ENCODE results near the gene ZBTB32.

Gene ZBTB32

DNA sequence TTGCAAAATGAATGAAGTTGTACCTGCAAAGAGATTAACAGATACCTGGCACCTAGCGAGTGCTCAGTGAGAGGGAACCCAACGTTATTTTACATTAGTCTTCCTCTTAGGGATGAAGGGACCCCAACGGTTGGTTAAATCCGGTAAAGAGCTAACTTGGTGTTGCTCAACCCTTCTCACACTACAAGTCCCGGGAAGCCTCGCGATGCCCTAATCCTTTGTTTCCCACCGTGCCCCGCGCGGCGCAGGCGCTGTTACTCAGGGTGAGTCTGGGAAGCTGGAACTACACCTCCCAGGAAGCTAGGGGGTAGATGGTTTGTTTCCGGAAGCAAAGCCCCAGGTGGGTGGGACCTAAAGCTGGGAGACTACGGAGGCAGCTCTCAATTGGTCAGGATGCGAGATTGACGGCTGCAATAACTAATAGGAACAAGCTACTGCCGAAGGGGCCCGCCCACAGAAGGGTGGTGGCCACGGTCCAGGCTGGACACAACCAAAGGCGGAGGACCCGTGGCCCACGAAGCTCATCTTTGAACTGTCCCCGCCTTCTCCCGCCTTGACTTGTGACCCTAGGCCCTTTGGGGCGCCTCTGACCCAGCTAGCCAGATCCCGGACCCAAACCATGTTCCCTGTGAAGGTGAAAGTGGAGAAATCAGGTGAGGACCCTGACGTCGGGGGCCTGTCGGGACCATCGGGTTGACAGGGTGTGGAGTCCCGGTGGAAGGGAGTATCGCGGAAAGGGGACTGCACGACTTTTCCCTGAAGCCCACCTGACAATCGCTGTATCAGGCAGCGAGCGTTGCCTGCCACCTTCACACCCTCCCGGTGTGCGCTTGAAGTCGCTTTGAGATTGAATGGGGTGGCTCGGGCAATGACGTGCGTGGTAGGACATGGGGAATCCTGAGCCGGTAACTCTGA is 44.0 kb downstream of the ZBTB32 start, which contains the start of gene LIN37 (continued):
- TF ChIP-seq KLF16 (tag by site-specific recombination; IDR thresholded peaks at IDR 0.05) (no peak; the same call in none of the 2 replicates), ZNF37A (tag by site-specific recombination; IDR thresholded peaks at IDR 0.05) (no peak), ZNF530 (tag by site-specific recombination; IDR thresholded peaks at IDR 0.05; ENCODE audit: low read depth) (no peak), ZBTB21 (tag by site-specific recombination; IDR thresholded peaks at IDR 0.05) (no peak), ZNF768 (tag by site-specific recombination; IDR thresholded peaks at IDR 0.05) (no peak), ZBTB48 (tag by site-specific recombination; IDR thresholded peaks at IDR 0.05) (peak; percentile 80), ZNF596 (tag by site-specific recombination; IDR thresholded peaks at IDR 0.05) (no peak), ZNF654 (tag by site-specific recombination; IDR thresholded peaks at IDR 0.05; ENCODE audit: low read depth) (no peak), FEZF1 (tag by site-specific recombination; IDR thresholded peaks at IDR 0.05) (no peak), ZNF341 (tag by site-specific recombination; IDR thresholded peaks at IDR 0.05; ENCODE audit: low read depth) (no peak), ZNF202 (tag by site-specific recombination; IDR thresholded peaks at IDR 0.05; ENCODE audit: borderline replicate concordance) (no peak), ZNF366 (tag by site-specific recombination; conservative IDR thresholded peaks at IDR 0.05) (peak; percentile 85), RBAK (tag by site-specific recombination; IDR thresholded peaks at IDR 0.05) (no peak), ZNF140 (tag by site-specific recombination; IDR thresholded peaks at IDR 0.05) (no peak), ZNF311 (tag by site-specific recombination; IDR thresholded peaks at IDR 0.05; ENCODE audit: borderline replicate concordance) (no peak), KLF7 (tag by site-specific recombination; IDR thresholded peaks at IDR 0.05; ENCODE audit: borderline replicate concordance) (peak; percentile 84; the same call in 1 of the 2 replicates), ZNF560 (tag by site-specific recombination; IDR thresholded peaks at IDR 0.05; ENCODE audit: borderline replicate concordance) (no peak), ZNF624 (tag by site-specific recombination; IDR thresholded peaks at IDR 0.05) (no peak), ZXDB (tag by site-specific recombination; IDR thresholded peaks at IDR 0.05) (peak; percentile 94), ZNF239 (tag by site-specific recombination; IDR thresholded peaks at IDR 0.05) (peak; percentile 52; the same call in 1 of the 2 replicates), OSR2 (tag by site-specific recombination; IDR thresholded peaks at IDR 0.05) (peak; percentile 77), ZSCAN23 (tag by site-specific recombination; IDR thresholded peaks at IDR 0.05) (no peak), ZNF114 (tag by site-specific recombination; IDR thresholded peaks at IDR 0.05) (no peak), BCL11A (tag by site-specific recombination; IDR thresholded peaks at IDR 0.05; ENCODE audit: low read depth) (peak; percentile 69), ZNF664 (tag by site-specific recombination; IDR thresholded peaks at IDR 0.05) (no peak), GLIS2 (tag by site-specific recombination; IDR thresholded peaks at IDR 0.05) (peak; percentile 63), ZNF394 (tag by site-specific recombination; IDR thresholded peaks at IDR 0.05; ENCODE audit: borderline replicate concordance) (no peak)
- TF ChIP-seq, protein P1, sequence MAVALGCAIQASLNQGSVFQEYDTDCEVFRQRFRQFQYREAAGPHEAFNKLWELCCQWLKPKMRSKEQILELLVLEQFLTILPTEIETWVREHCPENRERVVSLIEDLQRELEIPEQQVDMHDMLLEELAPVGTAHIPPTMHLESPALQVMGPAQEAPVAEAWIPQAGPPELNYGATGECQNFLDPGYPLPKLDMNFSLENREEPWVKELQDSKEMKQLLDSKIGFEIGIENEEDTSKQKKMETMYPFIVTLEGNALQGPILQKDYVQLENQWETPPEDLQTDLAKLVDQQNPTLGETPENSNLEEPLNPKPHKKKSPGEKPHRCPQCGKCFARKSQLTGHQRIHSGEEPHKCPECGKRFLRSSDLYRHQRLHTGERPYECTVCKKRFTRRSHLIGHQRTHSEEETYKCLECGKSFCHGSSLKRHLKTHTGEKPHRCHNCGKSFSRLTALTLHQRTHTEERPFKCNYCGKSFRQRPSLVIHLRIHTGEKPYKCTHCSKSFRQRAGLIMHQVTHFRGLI (tag by site-specific recombination; IDR thresholded peaks at IDR 0.05) = no peak; the same call in 1 of the 2 replicates
- TF ChIP-seq, protein P2, sequence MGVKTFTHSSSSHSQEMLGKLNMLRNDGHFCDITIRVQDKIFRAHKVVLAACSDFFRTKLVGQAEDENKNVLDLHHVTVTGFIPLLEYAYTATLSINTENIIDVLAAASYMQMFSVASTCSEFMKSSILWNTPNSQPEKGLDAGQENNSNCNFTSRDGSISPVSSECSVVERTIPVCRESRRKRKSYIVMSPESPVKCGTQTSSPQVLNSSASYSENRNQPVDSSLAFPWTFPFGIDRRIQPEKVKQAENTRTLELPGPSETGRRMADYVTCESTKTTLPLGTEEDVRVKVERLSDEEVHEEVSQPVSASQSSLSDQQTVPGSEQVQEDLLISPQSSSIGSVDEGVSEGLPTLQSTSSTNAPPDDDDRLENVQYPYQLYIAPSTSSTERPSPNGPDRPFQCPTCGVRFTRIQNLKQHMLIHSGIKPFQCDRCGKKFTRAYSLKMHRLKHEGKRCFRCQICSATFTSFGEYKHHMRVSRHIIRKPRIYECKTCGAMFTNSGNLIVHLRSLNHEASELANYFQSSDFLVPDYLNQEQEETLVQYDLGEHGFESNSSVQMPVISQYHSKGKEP (tag by site-specific recombination; IDR thresholded peaks at IDR 0.05) = peak; percentile 48
- TF ChIP-seq, protein P3, sequence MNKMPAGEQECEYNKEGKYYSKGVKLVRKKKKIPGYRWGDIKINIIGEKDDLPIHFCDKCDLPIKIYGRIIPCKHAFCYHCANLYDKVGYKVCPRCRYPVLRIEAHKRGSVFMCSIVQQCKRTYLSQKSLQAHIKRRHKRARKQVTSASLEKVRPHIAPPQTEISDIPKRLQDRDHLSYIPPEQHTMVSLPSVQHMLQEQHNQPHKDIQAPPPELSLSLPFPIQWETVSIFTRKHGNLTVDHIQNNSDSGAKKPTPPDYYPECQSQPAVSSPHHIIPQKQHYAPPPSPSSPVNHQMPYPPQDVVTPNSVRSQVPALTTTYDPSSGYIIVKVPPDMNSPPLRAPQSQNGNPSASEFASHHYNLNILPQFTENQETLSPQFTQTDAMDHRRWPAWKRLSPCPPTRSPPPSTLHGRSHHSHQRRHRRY (tag by site-specific recombination; IDR thresholded peaks at IDR 0.05) = no peak
- TF ChIP-seq, protein P4, sequence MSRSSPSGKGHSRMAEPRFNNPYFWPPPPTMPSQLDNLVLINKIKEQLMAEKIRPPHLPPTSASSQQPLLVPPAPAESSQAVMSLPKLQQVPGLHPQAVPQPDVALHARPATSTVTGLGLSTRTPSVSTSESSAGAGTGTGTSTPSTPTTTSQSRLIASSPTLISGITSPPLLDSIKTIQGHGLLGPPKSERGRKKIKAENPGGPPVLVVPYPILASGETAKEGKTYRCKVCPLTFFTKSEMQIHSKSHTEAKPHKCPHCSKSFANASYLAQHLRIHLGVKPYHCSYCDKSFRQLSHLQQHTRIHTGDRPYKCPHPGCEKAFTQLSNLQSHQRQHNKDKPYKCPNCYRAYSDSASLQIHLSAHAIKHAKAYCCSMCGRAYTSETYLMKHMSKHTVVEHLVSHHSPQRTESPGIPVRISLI (tag by site-specific recombination; IDR thresholded peaks at IDR 0.05) = no peak
- TF ChIP-seq, protein P5, sequence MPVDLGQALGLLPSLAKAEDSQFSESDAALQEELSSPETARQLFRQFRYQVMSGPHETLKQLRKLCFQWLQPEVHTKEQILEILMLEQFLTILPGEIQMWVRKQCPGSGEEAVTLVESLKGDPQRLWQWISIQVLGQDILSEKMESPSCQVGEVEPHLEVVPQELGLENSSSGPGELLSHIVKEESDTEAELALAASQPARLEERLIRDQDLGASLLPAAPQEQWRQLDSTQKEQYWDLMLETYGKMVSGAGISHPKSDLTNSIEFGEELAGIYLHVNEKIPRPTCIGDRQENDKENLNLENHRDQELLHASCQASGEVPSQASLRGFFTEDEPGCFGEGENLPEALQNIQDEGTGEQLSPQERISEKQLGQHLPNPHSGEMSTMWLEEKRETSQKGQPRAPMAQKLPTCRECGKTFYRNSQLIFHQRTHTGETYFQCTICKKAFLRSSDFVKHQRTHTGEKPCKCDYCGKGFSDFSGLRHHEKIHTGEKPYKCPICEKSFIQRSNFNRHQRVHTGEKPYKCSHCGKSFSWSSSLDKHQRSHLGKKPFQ (tag by site-specific recombination; IDR thresholded peaks at IDR 0.05) = peak; percentile 79
- TF ChIP-seq, protein P6, sequence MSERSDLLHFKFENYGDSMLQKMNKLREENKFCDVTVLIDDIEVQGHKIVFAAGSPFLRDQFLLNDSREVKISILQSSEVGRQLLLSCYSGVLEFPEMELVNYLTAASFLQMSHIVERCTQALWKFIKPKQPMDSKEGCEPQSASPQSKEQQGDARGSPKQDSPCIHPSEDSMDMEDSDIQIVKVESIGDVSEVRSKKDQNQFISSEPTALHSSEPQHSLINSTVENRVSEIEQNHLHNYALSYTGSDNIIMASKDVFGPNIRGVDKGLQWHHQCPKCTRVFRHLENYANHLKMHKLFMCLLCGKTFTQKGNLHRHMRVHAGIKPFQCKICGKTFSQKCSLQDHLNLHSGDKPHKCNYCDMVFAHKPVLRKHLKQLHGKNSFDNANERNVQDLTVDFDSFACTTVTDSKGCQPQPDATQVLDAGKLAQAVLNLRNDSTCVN (tag by site-specific recombination; optimal IDR thresholded peaks at IDR 0.05) = no peak

Measured in HEK293 (cell line).